Prostate gland (tissue), 2 donors: Measurements from ENCODE around the gene ASCC3. TPM values are rescaled to one million over a fixed set of nuclear protein-coding genes. Genes with fewer than 3 reads are reported as not detected.
A peak's percentile ranks its signal among the peaks of the same experiment; 100 is the strongest.

Experiments
- DNase-seq: peaks from one replicate; pipeline ENCODE4 v3.0.0-alpha.2; 2019; ENCODE audit warnings: low spot score
- H3K27ac ChIP-seq, 2 donors: fragments of 200-600 bp; sonication (generic); 2 replicates each; pipeline ENCODE4 v1.5.1; 2017 to 2019
- H3K27me3 ChIP-seq: fragments of 200-600 bp; sonication (generic); replicated peaks from 2 replicates; pipeline ENCODE4 v1.5.1; 2019; ENCODE audit not compliant: insufficient read depth
- H3K36me3 ChIP-seq, 2 donors: fragments of 200-600 bp; sonication (generic); 1 replicate in 1 of 2; 2 replicates in 1 of 2; pipeline versions ENCODE4 v1.5.1 to v1.8.1; 2017 to 2019
- H3K4me1 ChIP-seq: fragments of 200-600 bp; sonication (generic); replicated peaks from 2 replicates; pipeline ENCODE4 v1.5.1; 2019
- H3K4me3 ChIP-seq, 2 donors: fragments of 200-600 bp; sonication (generic); 2 replicates each; pipeline ENCODE4 v1.5.1; 2017 to 2019
- H3K9me3 ChIP-seq: fragments of 200-600 bp; sonication (generic); 2 replicates; pipeline ENCODE4 v1.5.1; 2017
- CTCF ChIP-seq, 4 experiments: fragments of 200-600 bp in 2 of 4; fragments of 450-650 bp in 2 of 4; sonication (generic) in 2 of 4; IDR thresholded peaks; 1 replicate in 3 of 4; 2 replicates in 1 of 4; pipeline ENCODE4 v1.5.1; 2016 to 2019; ENCODE audit warnings: antibody characterized with exemption in 4 of 4, mild to moderate bottlenecking in 2 of 4, moderate library complexity in 2 of 4
- POLR2A ChIP-seq: fragments of 450-650 bp; IDR thresholded peaks from one replicate; pipeline ENCODE4 v1.6.1; 2016; ENCODE audit warnings: antibody characterized with exemption, mild to moderate bottlenecking
- POLR2AphosphoS5 ChIP-seq: sonication (generic); formaldehyde crosslinking; IDR thresholded peaks from one replicate; pipeline ENCODE4 v1.6.1; 2017; ENCODE audit warnings: antibody characterized with exemption
- WGBS: methylation state at CpG from one replicate; pipeline ENCODE4 v1.1.5; 2018; 5-methylcytosine and 5-hydroxymethylcytosine counted together
- intact Hi-C: fragments of 100-400 bp; cut with DNase I; formaldehyde crosslinking; loops from one replicate; pipeline ENCODE4 v1.14.2; 2022
- total RNA-seq, 2 donors: library from RNA; depleted of rRNA; stranded (reverse); fragments of >200 nt; gene quantifications; one replicate each; pipeline ENCODE4 v1.1.0, GENCODE V29; 2016

Gene ASCC3
- total RNA-seq, 2 donors from 2014 or later, result 27.6 to 35.9 TPM

DNA sequence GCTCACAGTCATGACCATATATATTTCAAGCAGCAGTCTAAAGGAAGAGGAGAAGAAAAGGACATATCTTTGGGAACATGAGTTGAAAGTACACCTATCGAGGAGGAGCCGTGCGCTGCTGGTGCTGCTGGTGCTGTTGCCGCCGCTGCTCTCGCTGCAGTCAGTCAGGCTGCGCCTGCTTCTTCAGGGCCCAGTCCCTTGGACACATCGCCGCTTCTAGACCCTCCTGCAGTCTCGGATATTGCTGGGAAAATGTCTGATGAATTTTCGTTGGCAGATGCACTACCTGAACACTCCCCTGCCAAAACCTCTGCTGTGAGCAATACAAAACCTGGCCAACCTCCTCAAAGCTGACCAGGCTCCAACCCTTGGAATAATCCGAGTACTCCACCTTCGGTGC, 8.2 kb upstream of the ASCC3 start:
- no peaks in the 10 kb centered on the region for H3K9me3 ChIP-seq
- DNase-seq, result no peak

GRCh38 chr6:100886076-100886475, 4.9 kb upstream of the ASCC3 start:
- WGBS, result 61% methylated on average over 1 of the region's 1 CpG
- intact Hi-C loops, result no loop called here

More for the DNA sequence above, 8.2 kb upstream of the ASCC3 start:
- Histone ChIP-seq H3K27me3 (no peaks in the 10 kb centered on the region), H3K36me3 (no peaks in the 10 kb centered on the region), H3K4me3 (no peak overlapping the region), H3K4me1 (no peaks in the 10 kb centered on the region), H3K27ac (no peak overlapping the region)
- 94% methylated on average over 13 of the region's 13 CpGs for WGBS
- TF ChIP-seq POLR2AphosphoS5 (no peak), CTCF (IDR thresholded peaks at IDR 0.05) (no peak), POLR2A (no peak)
- intact Hi-C loops, result no loop called here

DNA sequence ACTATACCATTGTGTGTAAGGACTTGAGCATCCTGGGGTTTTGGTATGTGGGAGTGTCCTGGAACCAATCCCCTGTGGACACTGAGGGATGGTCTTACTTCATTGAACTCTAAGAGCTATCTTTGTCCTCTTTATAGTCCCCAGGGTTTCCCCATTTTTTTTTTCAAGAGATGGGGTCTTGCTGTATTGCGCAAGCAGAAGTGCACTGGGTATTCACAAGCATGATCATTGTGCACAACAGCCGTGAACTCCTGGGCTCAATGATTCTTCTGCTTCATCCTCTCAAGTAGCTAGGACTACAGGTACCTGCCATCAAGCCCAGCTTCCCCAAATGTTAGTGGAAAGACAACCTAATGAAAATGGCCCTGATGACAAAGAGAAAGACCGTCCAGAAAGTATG, 2.2 kb upstream of the ASCC3 start:
- intact Hi-C loops, result no loop called here
- H3K4me3 ChIP-seq, result no peak overlapping the region
- WGBS, result 100% methylated on average over 3 of the region's 3 CpGs

More at GRCh38 chr6:100886076-100886475, 4.9 kb upstream of the ASCC3 start:
- Histone ChIP-seq H3K4me1 (no peaks in the 10 kb centered on the region), H3K27ac (no peak overlapping the region), H3K27me3 (no peaks in the 10 kb centered on the region), H3K9me3 (no peaks in the 10 kb centered on the region), H3K4me3 (no peak overlapping the region), H3K36me3 (no peaks in the 10 kb centered on the region)
- DNase-seq, result no peak
- TF ChIP-seq CTCF (IDR thresholded peaks at IDR 0.05) (no peak), POLR2A (no peak), POLR2AphosphoS5 (no peak)

GRCh38 chr6:100881707-100882040, 545 bp upstream of the ASCC3 start:
- H3K9me3 ChIP-seq, result no peaks in the 10 kb centered on the region
- intact Hi-C loops, result no loop called here
- WGBS, result 4% methylated on average over 6 of the region's 6 CpGs
- no peaks in the 10 kb centered on the region for H3K4me1 ChIP-seq
- no peak for DNase-seq
- peak overlapping the region; percentile 71 to 78 for H3K4me3 ChIP-seq
- no peaks in the 10 kb centered on the region for H3K36me3 ChIP-seq
- H3K27ac ChIP-seq, result peak overlapping the region; percentile 95 to 98
- TF ChIP-seq POLR2AphosphoS5 (no peak), POLR2A (no peak), CTCF (IDR thresholded peaks at IDR 0.05) (no peak)
- no peaks in the 10 kb centered on the region for H3K27me3 ChIP-seq

More for the DNA sequence above, 2.2 kb upstream of the ASCC3 start:
- TF ChIP-seq POLR2AphosphoS5, result no peak
- no peak for TF ChIP-seq POLR2A
- TF ChIP-seq CTCF (IDR thresholded peaks at IDR 0.05), result no peak
- H3K27ac ChIP-seq, result no peak overlapping the region
- H3K27me3 ChIP-seq, result no peaks in the 10 kb centered on the region
- DNase-seq, result no peak
- no peaks in the 10 kb centered on the region for H3K36me3 ChIP-seq
- H3K9me3 ChIP-seq, result no peaks in the 10 kb centered on the region
- H3K4me1 ChIP-seq, result no peaks in the 10 kb centered on the region

- DNase-seq, result peak; percentile 54
- 2% methylated on average over 5 of the region's 5 CpGs for WGBS
- H3K9me3 ChIP-seq, result no peaks in the 10 kb centered on the region
- no peaks in the 10 kb centered on the region for H3K27me3 ChIP-seq
- H3K27ac ChIP-seq, result peak overlapping the region; percentile 95 to 98
- peak; percentile 58 for TF ChIP-seq POLR2AphosphoS5
- TF ChIP-seq CTCF (IDR thresholded peaks at IDR 0.05), result no peak
- no peak for TF ChIP-seq POLR2A
- no peaks in the 10 kb centered on the region for H3K36me3 ChIP-seq
- H3K4me1 ChIP-seq, result no peaks in the 10 kb centered on the region
- H3K4me3 ChIP-seq, result peak overlapping the region; percentile 71 to 78
- intact Hi-C loops, result no loop called here
These were observed 828 bp downstream of the ASCC3 start for GRCh38 chr6:100880149-100880852.
